Endothelial cell of umbilical vein (primary cell): ENCODE measurements around the gene RAB4A. TPM values are rescaled to one million over a fixed set of nuclear protein-coding genes. Genes with fewer than 3 reads are reported as not detected.
A peak's percentile ranks its signal among the peaks of the same experiment; 100 is the strongest.

Experiments
- BruUV-seq: library from RNA; stranded (reverse); fragments of 400-500 nt; replicated peaks from 2 replicates; lab custom pipeline; 2021; lab: Mats Ljungman, UMichigan
- CTCF ChIA-PET: fragments of 300-600, 350-600 bp; sonication (Branson Sonifier 250); formaldehyde crosslinking; loops from one replicate; lab custom pipeline; 2021; ENCODE audit warnings: antibody characterized with exemption, inconsistent platforms; lab: Charles Lee
- POLR2A ChIA-PET: fragments of 300-600, 350-600 bp; sonication (Branson Sonifier 250); formaldehyde crosslinking; loops from one replicate; lab custom pipeline; 2021; ENCODE audit warnings: antibody characterized with exemption, inconsistent platforms; lab: Charles Lee
- DNase-seq: peaks from one replicate; pipeline ENCODE4 v3.0.0-alpha.2; 2011; ENCODE audit warnings: low read depth, low spot score
- FAIRE-seq: peaks from 2 replicates; lab custom pipeline; 2011; peaks lifted over from hg19 to GRCh38; lab: Jason Lieb, UNC
- H2AFZ ChIP-seq: 2 replicates; pipeline ENCODE4 v1.6.0; 2012; ENCODE audit warnings: low read depth, low read length, control low read depth, inconsistent platforms
- H3K27ac ChIP-seq: 2 replicates; pipeline ENCODE4 v1.5.1; 2011; ENCODE audit warnings: low read depth, mild to moderate bottlenecking, control low read depth, low read length, moderate library complexity; ENCODE audit not compliant: insufficient read depth
- H3K27me3 ChIP-seq, 2 experiments: 2 replicates each; pipeline versions ENCODE4 v1.6.0 to v1.6.1; 2011; ENCODE audit warnings: low read length in 2 of 2, mixed read lengths in 1 of 2; ENCODE audit not compliant: control insufficient read depth in 2 of 2, insufficient read depth in 2 of 2
- H3K36me3 ChIP-seq, 2 experiments: 2 replicates in 1 of 2; 3 replicates in 1 of 2; pipeline ENCODE4 v1.5.1; 2011; ENCODE audit warnings: low read length in 2 of 2, mild to moderate bottlenecking in 1 of 2, moderate library complexity in 1 of 2; ENCODE audit not compliant: control insufficient read depth in 2 of 2, insufficient read depth in 2 of 2; ENCODE audit errors: extremely low read depth in 1 of 2
- H3K4me1 ChIP-seq: 3 replicates; pipeline ENCODE4 v1.5.1; 2011; ENCODE audit warnings: mild to moderate bottlenecking, low read length; ENCODE audit not compliant: control insufficient read depth, insufficient read depth; ENCODE audit errors: extremely low read depth
- H3K4me2 ChIP-seq: 2 replicates; pipeline ENCODE4 v1.6.1; 2011; ENCODE audit warnings: low read length, control low read depth, mixed read lengths; ENCODE audit not compliant: insufficient read depth
- H3K4me3 ChIP-seq, 3 experiments: fragments of 200-600 bp in 1 of 3; sonication (generic), shearing (Covaris generic) in 1 of 3; replicated peaks in 1 of 3; 2 replicates each; pipeline ENCODE4 v1.5.1; 2011 to 2016; ENCODE audit warnings: control low read depth in 3 of 3, low read length in 3 of 3, mild to moderate bottlenecking in 2 of 3, inconsistent platforms in 1 of 3, low read depth in 1 of 3, moderate library complexity in 1 of 3; ENCODE audit not compliant: insufficient read depth in 1 of 3
- H3K79me2 ChIP-seq: 2 replicates; pipeline ENCODE4 v1.6.0; 2012; ENCODE audit warnings: low read length, inconsistent platforms; ENCODE audit not compliant: control insufficient read depth, insufficient read depth
- H3K9ac ChIP-seq: replicated peaks from 2 replicates; pipeline ENCODE3; 2011; ENCODE audit warnings: low read length, control low read depth; ENCODE audit not compliant: insufficient read depth; ENCODE audit errors: extremely low read depth
- H3K9me1 ChIP-seq: replicated peaks from 3 replicates; pipeline ENCODE4 v1.6.0; 2011; ENCODE audit warnings: mild to moderate bottlenecking, low read length; ENCODE audit not compliant: control insufficient read depth, insufficient read depth; ENCODE audit errors: extremely low read depth
- H3K9me3 ChIP-seq: replicated peaks from 2 replicates; pipeline ENCODE4 v1.5.1; 2012; ENCODE audit warnings: low read length, inconsistent platforms; ENCODE audit not compliant: control insufficient read depth, insufficient read depth
- H4K20me1 ChIP-seq: replicated peaks from 2 replicates; pipeline ENCODE3; 2011; ENCODE audit warnings: mild to moderate bottlenecking, low read length; ENCODE audit not compliant: control insufficient read depth, insufficient read depth; ENCODE audit errors: extremely low read depth
- GATA2 ChIP-seq: IDR thresholded peaks from 2 replicates; pipeline ENCODE4 v1.7.0; 2011; ENCODE audit warnings: low read depth, mild to moderate bottlenecking, moderate library complexity, mixed read lengths, low read length; ENCODE audit not compliant: insufficient read length, insufficient read depth
- JUN ChIP-seq: IDR thresholded peaks from 2 replicates; pipeline ENCODE4 v1.6.1; 2011; ENCODE audit warnings: borderline replicate concordance, low read depth; ENCODE audit not compliant: insufficient read length, insufficient read depth
- MYC ChIP-seq: IDR thresholded peaks from one replicate; pipeline ENCODE4 v1.6.1; 2011; ENCODE audit warnings: mild to moderate bottlenecking, low read depth, low read length
- POLR2A ChIP-seq: IDR thresholded peaks from 2 replicates; pipeline ENCODE4 v1.6.1; 2012; ENCODE audit warnings: low read depth, mild to moderate bottlenecking, control low read depth, low read length
- POLR2AphosphoS5 ChIP-seq: IDR thresholded peaks from 2 replicates; pipeline ENCODE4 v1.6.1; 2012; ENCODE audit warnings: low read depth, mild to moderate bottlenecking, control low read depth, low read length, moderate library complexity; ENCODE audit not compliant: insufficient read depth
- dilution Hi-C: fragments of 300-500 bp; cut with MboI; formaldehyde crosslinking; loops from one replicate; pipeline ENCODE4 v1.15.0; 2019; ENCODE audit warnings: low sequenced_read_pairs; ENCODE audit not compliant: extremely low pct_ligation_motif_present
- intact Hi-C: fragments of 100-400 bp; cut with micrococcal nuclease; formaldehyde crosslinking; loops from one replicate; pipeline ENCODE4 v1.10.0; 2022
- polyA plus RNA-seq, 4 experiments: library from polyadenylated mRNA; depleted of rRNA in 3 of 4; stranded (reverse) in 3 of 4; unstranded in 1 of 4; fragments of >200 nt; gene quantifications; 2 replicates each; pipeline versions ENCODE4 v1.2.1 to v1.2.3, GENCODE V29; 2011 to 2012; ENCODE audit warnings: missing spikeins in 1 of 4
- total RNA-seq: library from RNA; stranded (reverse); gene quantifications from 2 replicates; pipeline ENCODE4 v1.2.3, GENCODE V29; 2021
- TF ChIP-seq, protein P1 (sequence below), 2 donors: IDR thresholded peaks; 1 replicate in 1 of 2; 2 replicates in 1 of 2; pipeline ENCODE4 v1.5.1; 2011; ENCODE audit warnings: low read length in 2 of 2, mild to moderate bottlenecking in 2 of 2, moderate library complexity in 2 of 2, control low read depth in 1 of 2, inconsistent platforms in 1 of 2, low read depth in 1 of 2; ENCODE audit not compliant: insufficient read depth in 1 of 2; ENCODE audit errors: extremely low read depth in 1 of 2

The RAB4A gene
- total and polyA plus RNA-seq, 2 donors (not counting 3 experiments of a cell fraction or from before 2014, with no cell fraction given), result 14.8 to 52.9 TPM

DNA sequence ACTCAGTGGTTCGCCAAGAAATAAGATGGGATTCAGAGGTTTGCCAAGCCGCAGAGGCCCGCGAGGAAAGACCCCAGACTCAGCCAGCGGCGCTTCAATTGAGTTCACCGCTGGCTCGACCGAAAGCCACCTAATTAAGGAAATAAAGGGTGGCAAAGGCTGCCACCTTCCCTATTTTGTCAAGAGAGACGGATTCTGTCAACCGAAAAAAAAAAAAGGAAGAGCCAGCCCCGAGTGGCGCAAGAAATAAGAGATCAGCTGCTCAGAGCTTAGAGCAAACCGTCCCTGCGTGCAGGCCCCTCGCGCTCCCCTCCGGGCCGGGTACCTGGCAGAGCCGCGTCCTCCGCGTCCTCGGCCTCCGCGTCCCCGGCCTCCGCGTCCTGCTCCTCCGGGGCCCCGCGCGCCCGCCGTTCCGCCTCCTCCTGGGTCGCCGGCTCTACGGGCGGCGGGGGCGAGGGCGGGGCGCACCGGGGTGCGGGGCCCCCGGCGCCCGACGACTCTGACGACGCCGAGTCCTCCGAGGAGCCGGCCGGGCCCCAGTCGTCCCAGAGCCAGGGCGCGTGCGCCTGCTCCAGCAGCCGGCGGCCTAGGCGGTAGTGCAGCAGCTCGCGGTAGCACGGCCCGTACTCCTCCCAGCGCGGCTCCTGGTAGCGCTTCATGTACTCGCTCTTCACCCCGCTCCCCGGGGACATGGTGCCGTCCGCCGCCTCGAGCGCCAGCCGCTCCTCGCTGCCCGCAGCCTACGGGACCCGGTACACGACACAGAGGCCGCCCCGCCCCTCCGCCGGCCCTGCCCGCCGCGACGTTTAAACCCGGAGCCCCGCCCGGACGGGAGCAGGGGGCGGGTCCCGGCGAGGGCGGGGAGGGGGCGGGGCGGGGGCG, 71.1 kb downstream of the RAB4A start:
- Histone ChIP-seq H4K20me1 (no peaks in the 10 kb centered on the region), H3K27me3 (no peaks in the 10 kb centered on the region), H3K4me2 (peak overlapping the region; percentile 84), H3K4me1 (peaks cover 11% of the 10 kb centered on the region), H3K9me3 (no peaks in the 10 kb centered on the region), H3K9me1 (no peaks in the 10 kb centered on the region), H2AFZ (peak overlapping the region; percentile 95), H3K36me3 (no peaks in the 10 kb centered on the region), H3K4me3 (peak overlapping the region; percentile 53 to 89 (median 80)), H3K79me2 (peaks cover 8% of the 10 kb centered on the region), H3K9ac (peak overlapping the region; percentile 17), H3K27ac (no peak overlapping the region)
- BruUV-seq, result no TSS peak
- TF ChIP-seq MYC, result no peak
- peak; percentile 5 for TF ChIP-seq POLR2AphosphoS5
- no peak for TF ChIP-seq JUN
- TF ChIP-seq POLR2A, result peak; percentile 18
- TF ChIP-seq, protein P1, sequence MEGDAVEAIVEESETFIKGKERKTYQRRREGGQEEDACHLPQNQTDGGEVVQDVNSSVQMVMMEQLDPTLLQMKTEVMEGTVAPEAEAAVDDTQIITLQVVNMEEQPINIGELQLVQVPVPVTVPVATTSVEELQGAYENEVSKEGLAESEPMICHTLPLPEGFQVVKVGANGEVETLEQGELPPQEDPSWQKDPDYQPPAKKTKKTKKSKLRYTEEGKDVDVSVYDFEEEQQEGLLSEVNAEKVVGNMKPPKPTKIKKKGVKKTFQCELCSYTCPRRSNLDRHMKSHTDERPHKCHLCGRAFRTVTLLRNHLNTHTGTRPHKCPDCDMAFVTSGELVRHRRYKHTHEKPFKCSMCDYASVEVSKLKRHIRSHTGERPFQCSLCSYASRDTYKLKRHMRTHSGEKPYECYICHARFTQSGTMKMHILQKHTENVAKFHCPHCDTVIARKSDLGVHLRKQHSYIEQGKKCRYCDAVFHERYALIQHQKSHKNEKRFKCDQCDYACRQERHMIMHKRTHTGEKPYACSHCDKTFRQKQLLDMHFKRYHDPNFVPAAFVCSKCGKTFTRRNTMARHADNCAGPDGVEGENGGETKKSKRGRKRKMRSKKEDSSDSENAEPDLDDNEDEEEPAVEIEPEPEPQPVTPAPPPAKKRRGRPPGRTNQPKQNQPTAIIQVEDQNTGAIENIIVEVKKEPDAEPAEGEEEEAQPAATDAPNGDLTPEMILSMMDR (IDR thresholded peaks at IDR 0.05; ENCODE audit: extremely low read depth in 1 of 2, insufficient read depth in 1 of 2, low read depth in 1 of 2, low read length in 2 of 2), result no peak
- no peak for TF ChIP-seq GATA2
- DNase-seq (peak; percentile 75), FAIRE-seq (no peak)
- dilution Hi-C loops, result no loop called here
- ChIA-PET POLR2A (no interaction called here), CTCF (interaction anchor here (1.5 to 1.9 kb wide), 2 partner anchors 71 to 140 kb away, joined by 3 to 10 read pairs; partner anchors contain the start of gene RAB4A)
- intact Hi-C loops, result loop anchor here (1.0 to 5.0 kb wide), 6 partner anchors 19 to 215 kb away; partner anchors contain the start of genes ABCB10, ACTA1, NUP133 and RAB4A
